GM19438 (cell line): Measurements from ENCODE around the gene COPE.

Experiments used
- ATAC-seq: cut with Tn5 transposase; IDR thresholded peaks from one replicate; pipeline ENCODE4 v1.9.1; 2021; ENCODE audit warnings: low read depth; ENCODE audit not compliant: unreplicated experiment

Gene COPE

GRCh38 chr19:18869781-18870530 is 49.2 kb downstream of the COPE start:
- no peak for ATAC-seq

GRCh38 chr19:18869023-18869618 is 50.1 kb downstream of the COPE start:
- ATAC-seq: no peak

- ATAC-seq: no peak
Observed at GRCh38 chr19:18868380-18869022, 50.7 kb downstream of the COPE start.

GRCh38 chr19:18867751-18868150 is 51.4 kb downstream of the COPE start:
- ATAC-seq: no peak

- no peak for ATAC-seq
Observed at GRCh38 chr19:18867199-18867598, 52.0 kb downstream of the COPE start.

- ATAC-seq: no peak
Observed at GRCh38 chr19:18866800-18867123, 52.4 kb downstream of the COPE start.

GRCh38 chr19:18865973-18866799 is 53.0 kb downstream of the COPE start:
- no peak for ATAC-seq

- ATAC-seq: no peak
Observed at GRCh38 chr19:18865106-18865972, 53.8 kb downstream of the COPE start.

- no peak for ATAC-seq
Observed at GRCh38 chr19:18863843-18864362, 55.3 kb downstream of the COPE start.

GRCh38 chr19:18862976-18863842 is 56.0 kb downstream of the COPE start:
- no peak for ATAC-seq

- no peak for ATAC-seq
Observed at GRCh38 chr19:18861917-18862316, 57.3 kb downstream of the COPE start.

GRCh38 chr19:18861235-18861634 is 58.0 kb downstream of the COPE start:
- no peak for ATAC-seq

- no peak for ATAC-seq
Observed at GRCh38 chr19:18860725-18861124, 58.5 kb downstream of the COPE start.

GRCh38 chr19:18860302-18860700 is 58.9 kb downstream of the COPE start:
- no peak for ATAC-seq

GRCh38 chr19:18859676-18860301 is 59.4 kb downstream of the COPE start:
- ATAC-seq: no peak

GRCh38 chr19:18858906-18859646 is 60.1 kb downstream of the COPE start:
- ATAC-seq: no peak

- ATAC-seq: no peak
Observed at GRCh38 chr19:18857223-18857622, 62.0 kb downstream of the COPE start.
